ENCODE measurements around the gene GPR55. TPM values are rescaled to one million over a fixed set of nuclear protein-coding genes. Genes with fewer than 3 reads are reported as not detected.

The GPR55 gene
- polyA plus RNA-seq, 1 donor from 2014 or later, result 1.9 TPM

GRCh38 chr2:230864605-230865306, 60.3 kb downstream of the GPR55 start, which contains the start of gene ITM2C:
Gene ITM2C (plus strand): TSS chr2:230864942. CDS start chr2:230865026, 84 bp downstream.
- peak within 1 kb of the TSS; percentile 67 to 87 (median 84) for H3K27ac Mint-ChIP-seq
- peaks cover 2% of the 10 kb centered on the region for H3K36me3 Mint-ChIP-seq
- H3K9me3 Mint-ChIP-seq, result peaks cover 0 to 1% (median 0%) of the 10 kb centered on the region in 3 donors
- H3K27me3 Mint-ChIP-seq, result peaks cover 10% of the 10 kb centered on the region
- peak within 1 kb of the TSS; percentile 82 to 94 (median 92) for H3K4me3 Mint-ChIP-seq
- H3K4me1 Mint-ChIP-seq, result peaks cover 22 to 28% (median 24%) of the 10 kb centered on the region in 3 donors

GRCh38 chr2:230864122-230864604, 60.9 kb downstream of the GPR55 start:
- Mint-ChIP-seq H3K27me3 (peaks cover 11% of the 10 kb centered on the region), H3K36me3 (peaks cover 2% of the 10 kb centered on the region), H3K4me1 (peaks cover 22 to 28% (median 24%) of the 10 kb centered on the region in 3 donors), H3K27ac (peak overlapping the region in 2 of 3 donors; percentile 78 to 87), H3K4me3 (peak overlapping the region; percentile 82 to 94 (median 92)), H3K9me3 (peaks cover 0 to 2% (median 0%) of the 10 kb centered on the region in 3 donors)

DNA sequence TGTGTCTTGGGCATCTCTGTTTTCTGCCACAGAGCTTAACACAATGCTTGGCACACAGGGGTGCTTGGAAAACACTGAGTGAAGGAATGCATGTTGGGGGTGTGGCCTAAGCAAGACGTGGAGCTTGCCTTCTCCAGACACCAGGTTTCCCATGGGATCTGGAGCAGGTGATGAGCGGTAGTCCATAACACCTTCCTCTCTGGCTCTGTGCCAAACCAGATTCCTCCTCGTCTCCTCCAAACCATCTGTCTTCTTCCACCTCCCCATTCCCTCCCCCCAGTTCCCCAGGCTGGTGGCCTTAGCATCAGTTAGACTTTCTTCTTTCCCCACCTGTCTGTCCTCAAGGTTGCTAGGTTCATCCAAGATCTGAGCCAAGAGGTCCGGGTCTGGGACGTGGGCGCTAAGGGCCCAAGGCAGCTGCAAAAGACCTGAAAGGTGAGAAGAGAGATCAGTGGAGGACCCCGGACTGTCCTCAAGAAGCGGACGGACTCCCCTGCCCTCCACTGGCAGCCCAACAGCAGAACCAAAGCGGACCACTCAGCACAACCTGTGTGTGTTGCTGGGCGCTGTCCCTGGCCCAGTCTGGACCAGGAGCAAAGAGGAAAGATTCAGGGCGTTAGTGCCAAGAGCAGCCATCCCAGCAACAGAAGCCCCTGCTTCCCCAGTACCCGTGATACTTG, 61.5 kb downstream of the GPR55 start:
- peaks cover 22 to 26% (median 24%) of the 10 kb centered on the region in 3 donors for H3K4me1 Mint-ChIP-seq
- H3K36me3 Mint-ChIP-seq, result peaks cover 2% of the 10 kb centered on the region
- peak overlapping the region in 2 of 3 donors; percentile 53 to 87 for H3K27ac Mint-ChIP-seq

DNA sequence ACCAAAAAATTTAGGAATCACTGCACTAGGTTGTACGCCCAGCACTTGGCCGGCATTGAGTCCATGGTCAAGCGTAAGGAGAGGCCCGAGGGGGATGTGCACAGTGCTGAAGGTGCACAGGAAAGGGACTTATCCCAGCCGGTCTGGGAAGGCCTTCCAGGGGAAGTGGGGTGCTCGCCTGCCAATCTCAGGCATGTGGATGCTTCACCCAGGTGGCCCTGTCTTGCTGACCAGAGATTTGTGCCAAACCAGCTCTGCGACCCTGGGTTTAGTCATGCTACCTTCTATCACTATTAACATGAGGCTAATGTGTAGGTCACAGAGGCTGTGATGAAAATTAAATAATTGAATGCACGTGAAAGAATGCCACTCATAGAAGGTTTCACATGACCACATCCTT, 62.0 kb downstream of the GPR55 start:
- H3K36me3 Mint-ChIP-seq, result peaks cover 2% of the 10 kb centered on the region
- H3K27ac Mint-ChIP-seq, result peak overlapping the region in 1 of 3 donors; percentile 87
- H3K4me3 Mint-ChIP-seq, result peak overlapping the region in 3 of 4 donors; percentile 12 to 57 (median 55)
- peaks cover 16% of the 10 kb centered on the region for H3K27me3 Mint-ChIP-seq
- peaks cover 22 to 26% (median 24%) of the 10 kb centered on the region in 3 donors for H3K4me1 Mint-ChIP-seq
- peaks cover 0 to 2% (median 0%) of the 10 kb centered on the region in 3 donors for H3K9me3 Mint-ChIP-seq

More for the DNA sequence above, 61.5 kb downstream of the GPR55 start:
- H3K9me3 Mint-ChIP-seq, result peaks cover 0 to 2% (median 0%) of the 10 kb centered on the region in 3 donors
- peak overlapping the region; percentile 50 to 94 (median 76) for H3K4me3 Mint-ChIP-seq
- H3K27me3 Mint-ChIP-seq, result peaks cover 13% of the 10 kb centered on the region

GRCh38 chr2:230862292-230862691, 62.8 kb downstream of the GPR55 start:
- Mint-ChIP-seq H3K27me3 (peaks cover 20% of the 10 kb centered on the region), H3K27ac (peak overlapping the region in 1 of 3 donors; percentile 53), H3K9me3 (peaks cover 0 to 4% (median 0%) of the 10 kb centered on the region in 3 donors), H3K36me3 (peaks cover 2% of the 10 kb centered on the region), H3K4me3 (peak overlapping the region in 1 of 4 donors; percentile 55), H3K4me1 (peaks cover 21 to 26% (median 24%) of the 10 kb centered on the region in 3 donors)

GRCh38 chr2:230861552-230862255, 63.3 kb downstream of the GPR55 start:
- H3K27me3 Mint-ChIP-seq, result peaks cover 22% of the 10 kb centered on the region

More at GRCh38 chr2:230861552-230862255, 63.3 kb downstream of the GPR55 start:
- Mint-ChIP-seq H3K27ac (peak overlapping the region in 2 of 3 donors; percentile 26 to 76), H3K9me3 (peaks cover 0 to 4% (median 0%) of the 10 kb centered on the region in 3 donors), H3K4me3 (peak overlapping the region in 3 of 4 donors; percentile 12 to 55 (median 13)), H3K4me1 (peaks cover 16 to 21% (median 19%) of the 10 kb centered on the region in 3 donors), H3K36me3 (peaks cover 2% of the 10 kb centered on the region)

Other genes with a start within 250 kb of the GPR55 start
- gene CAB39, start 212.4 kb downstream of the GPR55 start, polyA plus RNA-seq, result 46.8 TPM
- gene ITM2C, start 60.3 kb downstream of the GPR55 start, polyA plus RNA-seq, result 162 TPM
- not detected for gene SPATA3, start 70.9 kb upstream of the GPR55 start, polyA plus RNA-seq
- not detected for gene C2orf72, start 112.3 kb upstream of the GPR55 start, polyA plus RNA-seq
- 38.3 TPM for gene PSMD1, start 131.6 kb upstream of the GPR55 start, polyA plus RNA-seq
- gene HTR2B, start 199.8 kb upstream of the GPR55 start, polyA plus RNA-seq, result not detected